Measurements from ENCODE around the gene TDRD12.
"Not testable (repeated sequence)": the region's sequence is repeated elsewhere in the genome, so short reads cannot be mapped to it uniquely, and the experiment has no call there.

TDRD12 gene

DNA sequence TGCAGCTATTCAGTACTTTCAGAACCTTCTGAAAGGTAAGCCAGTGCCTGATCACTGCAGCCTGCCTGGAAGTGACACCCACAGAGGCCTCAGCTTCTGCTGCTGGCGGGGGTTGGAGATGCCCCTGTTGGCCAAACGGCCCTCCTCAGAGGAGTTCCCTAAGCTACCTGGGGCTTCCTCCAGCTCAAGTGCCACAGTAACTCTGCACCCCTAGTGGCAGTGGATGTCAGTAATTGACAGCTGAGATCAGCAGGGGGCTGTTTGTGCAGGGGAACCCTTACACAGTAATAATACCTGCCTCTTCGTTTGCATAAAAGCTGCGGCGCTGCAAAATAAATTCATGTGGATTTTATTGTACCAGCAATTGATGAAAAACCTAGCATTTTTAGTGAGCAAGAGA lies 28.9 kb downstream of the TDRD12 start:
- no peak for DNase-seq

DNA sequence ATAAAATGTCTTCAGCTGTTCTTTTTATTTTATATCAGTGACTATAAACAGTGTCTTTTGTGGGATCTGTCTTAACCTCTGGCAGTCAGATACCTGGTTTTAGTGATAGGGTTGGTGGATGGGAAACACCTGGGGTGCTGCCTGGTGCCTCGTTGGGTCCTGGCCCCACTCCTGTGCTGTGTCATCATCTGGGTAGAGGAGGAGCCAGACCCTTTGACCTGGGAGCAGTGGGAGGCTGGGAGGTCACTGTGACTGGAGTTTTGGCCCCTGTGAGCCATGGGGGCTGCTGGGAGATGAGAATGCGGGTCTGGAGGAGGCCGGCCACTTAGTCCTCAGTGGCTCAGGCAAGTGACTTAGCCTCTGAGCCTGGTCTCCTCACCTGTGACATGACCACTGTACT lies 29.4 kb downstream of the TDRD12 start:
- DNase-seq = no peak

DNA sequence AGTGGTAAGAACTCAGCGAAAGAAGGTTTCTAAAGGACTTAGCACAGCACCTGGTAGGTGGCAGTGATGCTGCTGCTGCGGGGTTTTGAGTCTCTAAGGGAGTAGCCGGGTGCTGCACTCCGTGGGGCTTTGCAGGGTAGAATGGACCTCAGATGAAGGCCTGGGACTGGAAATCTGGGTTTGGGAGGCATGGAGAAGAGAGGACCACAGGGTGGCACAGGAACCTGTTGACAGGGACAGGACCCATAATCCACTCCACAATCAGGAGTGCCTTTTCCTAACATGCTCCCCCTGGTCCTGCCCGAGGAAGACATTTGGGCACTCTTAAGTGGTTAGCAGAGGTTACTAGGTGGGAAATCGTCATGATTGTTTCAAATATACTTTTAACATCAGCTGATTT lies 29.8 kb downstream of the TDRD12 start:
- DNase-seq = no peak

- DNase-seq = no peak
These were observed 31.0 kb downstream of the TDRD12 start for GRCh38 chr19:32750441-32751055.

DNA sequence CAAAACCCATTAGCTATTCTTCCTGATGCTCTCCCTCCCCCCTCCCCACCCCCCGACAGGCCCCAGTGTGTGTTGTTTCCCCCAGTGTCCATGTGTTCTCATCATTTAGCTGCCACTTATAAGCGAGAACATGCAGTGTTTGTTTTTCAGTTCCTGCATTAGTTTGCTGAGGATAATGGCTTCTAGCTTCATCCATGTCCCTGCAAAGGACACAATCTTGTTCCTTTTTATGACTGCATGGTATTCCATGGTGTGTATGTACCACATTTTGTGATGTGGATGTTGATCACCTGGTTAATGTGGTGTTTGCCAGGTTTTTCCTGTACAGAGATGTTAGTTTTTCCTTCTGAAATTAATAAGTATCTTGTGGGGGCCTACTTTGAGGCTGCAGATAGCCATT lies 31.5 kb downstream of the TDRD12 start:
- DNase-seq = no peak

DNA sequence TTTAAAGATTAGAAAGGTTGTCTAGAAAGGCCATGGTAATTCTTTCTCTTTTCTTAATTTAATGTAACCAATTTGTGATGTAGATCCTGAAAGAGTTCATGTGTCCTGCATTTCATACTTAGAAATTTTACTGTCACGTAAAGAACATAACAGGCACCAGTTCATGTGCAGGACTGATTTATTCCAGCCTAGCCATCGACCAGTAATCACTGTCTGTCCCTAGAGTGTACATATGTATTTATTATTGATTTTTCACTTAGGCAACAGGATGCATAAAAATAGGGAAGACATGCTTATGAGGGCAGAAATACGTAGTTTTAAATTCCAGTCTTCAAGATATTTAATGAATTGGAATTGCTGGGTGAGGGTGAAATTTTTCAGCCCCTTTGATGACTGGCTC lies 37.6 kb downstream of the TDRD12 start:
- DNase-seq = no peak

- not testable (repeated sequence) for DNase-seq
These were observed 45.8 kb downstream of the TDRD12 start for GRCh38 chr19:32765365-32765764.

DNA sequence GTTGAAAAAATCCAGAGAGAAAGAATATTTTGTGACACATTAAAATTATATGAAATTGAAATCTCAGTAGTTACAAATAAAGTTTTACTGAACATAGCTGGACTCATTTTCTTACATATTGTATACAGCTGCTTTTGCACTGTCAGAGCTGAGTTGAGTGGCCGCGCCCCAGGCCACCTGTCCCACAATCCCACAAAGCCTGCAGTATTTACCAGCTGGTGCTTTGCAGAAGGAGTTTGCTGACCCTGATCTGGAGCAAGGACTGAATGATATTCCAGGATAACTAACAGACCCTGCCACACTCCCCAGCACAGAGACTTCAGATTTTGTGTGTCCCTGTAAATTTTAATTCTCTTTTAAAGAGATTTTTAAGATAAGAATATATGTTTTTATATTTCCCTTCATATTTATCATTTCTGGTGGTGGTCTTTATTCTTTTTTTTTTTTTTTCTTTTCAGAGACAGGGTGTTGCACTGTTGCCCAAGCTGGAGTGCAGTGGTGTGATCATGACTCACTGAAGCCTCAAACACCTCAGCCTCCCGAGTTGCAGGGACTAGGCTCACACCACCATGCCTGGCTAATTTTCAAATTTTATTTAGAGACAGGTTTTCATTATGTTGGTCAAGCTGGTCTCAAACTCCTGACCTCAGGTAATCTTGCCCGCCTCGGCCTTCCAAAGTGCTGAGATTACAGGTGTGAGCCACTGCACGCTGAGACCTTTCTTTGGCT lies 48.5 kb downstream of the TDRD12 start:
- DNase-seq = no peak

GRCh38 chr19:32771596-32771995 lies 52.0 kb downstream of the TDRD12 start:
- no peak for DNase-seq

DNA sequence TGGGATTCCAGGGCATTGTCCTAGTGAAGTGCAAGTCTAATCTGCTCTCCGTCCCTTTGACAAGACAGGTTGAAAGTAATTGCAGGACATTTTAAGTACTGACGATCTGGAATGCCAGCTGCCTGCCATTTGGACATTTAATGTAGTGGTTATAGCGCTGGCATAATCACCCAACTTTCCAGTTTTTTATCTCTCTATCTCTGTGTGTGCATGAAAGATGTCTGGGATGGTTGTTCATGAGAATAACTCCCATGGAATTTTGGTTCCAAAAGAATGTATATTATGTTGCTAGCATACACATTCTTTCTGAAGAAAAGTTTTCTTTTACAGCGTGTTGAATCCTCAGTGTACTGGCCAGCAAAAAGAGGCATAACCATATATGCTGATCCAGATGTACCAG lies 53.6 kb downstream of the TDRD12 start:
- DNase-seq = no peak

- no peak for DNase-seq
These were observed 59.5 kb downstream of the TDRD12 start for GRCh38 chr19:32779082-32779481.

DNA sequence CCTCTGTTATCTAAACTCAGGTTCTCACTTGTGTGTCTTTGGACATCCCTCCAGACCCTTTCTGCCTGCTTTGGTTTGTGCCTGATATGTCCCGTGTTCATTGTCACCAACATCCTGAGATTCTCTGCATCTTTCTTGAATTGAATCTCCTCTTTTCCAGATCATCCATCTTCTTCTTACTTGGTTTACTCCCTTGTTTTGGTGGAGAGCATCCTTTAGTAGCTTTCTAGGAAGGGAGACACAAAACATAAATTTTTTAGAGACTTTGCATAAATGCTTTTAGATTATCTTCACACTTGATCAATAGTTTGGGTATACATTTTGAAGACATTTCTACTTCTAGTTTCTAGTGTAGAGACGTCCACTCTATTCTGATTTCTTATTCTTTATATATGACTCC lies 61.7 kb downstream of the TDRD12 start:
- DNase-seq = no peak

DNA sequence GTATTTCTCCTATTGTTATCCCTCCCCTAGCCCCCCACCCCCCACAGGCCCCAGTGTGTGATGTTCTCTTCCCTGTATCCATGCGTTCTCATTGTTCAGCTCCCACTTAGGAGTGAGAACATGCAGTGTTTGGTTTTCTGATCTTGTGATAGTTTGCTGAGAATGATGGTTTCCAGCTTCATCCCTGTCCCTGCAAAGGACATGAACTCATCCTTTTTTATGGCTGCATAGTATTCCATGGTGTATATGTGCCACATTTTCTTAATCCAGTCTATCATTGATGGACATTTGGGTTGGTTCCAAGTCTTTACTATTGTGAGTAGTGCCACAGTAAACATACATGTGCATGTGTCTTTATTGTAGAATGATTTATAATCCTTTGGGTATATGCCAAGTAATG lies 62.5 kb downstream of the TDRD12 start:
- not testable (repeated sequence) for DNase-seq

GRCh38 chr19:32787161-32787813 lies 67.7 kb downstream of the TDRD12 start:
- DNase-seq = not testable (repeated sequence)

- DNase-seq = not testable (repeated sequence)
These were observed 68.3 kb downstream of the TDRD12 start for GRCh38 chr19:32787895-32788294.

- DNase-seq = no peak
These were observed 69.9 kb downstream of the TDRD12 start for GRCh38 chr19:32789429-32789828.

DNA sequence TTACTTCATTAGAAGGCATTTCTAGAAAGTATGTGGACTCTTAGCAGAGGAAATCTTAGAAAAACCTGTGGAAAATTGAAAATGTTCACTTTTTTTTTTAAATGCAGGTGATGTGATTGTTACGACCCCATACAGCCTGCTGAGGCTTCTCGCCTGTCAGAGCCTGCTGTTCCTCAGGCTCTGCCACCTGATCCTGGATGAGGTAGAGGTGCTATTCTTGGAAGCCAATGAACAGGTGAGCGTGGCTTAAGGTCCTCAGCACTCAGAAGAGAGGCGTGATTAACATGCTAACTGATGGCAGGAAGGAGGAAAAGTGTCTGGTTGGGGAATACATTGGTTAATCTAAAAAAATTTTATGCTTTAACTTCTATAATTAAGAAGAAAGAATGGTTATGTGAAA lies 78.6 kb downstream of the TDRD12 start:
- no peak for DNase-seq

- no peak for DNase-seq
These were observed 80.6 kb downstream of the TDRD12 start for GRCh38 chr19:32800191-32800590.

DNA sequence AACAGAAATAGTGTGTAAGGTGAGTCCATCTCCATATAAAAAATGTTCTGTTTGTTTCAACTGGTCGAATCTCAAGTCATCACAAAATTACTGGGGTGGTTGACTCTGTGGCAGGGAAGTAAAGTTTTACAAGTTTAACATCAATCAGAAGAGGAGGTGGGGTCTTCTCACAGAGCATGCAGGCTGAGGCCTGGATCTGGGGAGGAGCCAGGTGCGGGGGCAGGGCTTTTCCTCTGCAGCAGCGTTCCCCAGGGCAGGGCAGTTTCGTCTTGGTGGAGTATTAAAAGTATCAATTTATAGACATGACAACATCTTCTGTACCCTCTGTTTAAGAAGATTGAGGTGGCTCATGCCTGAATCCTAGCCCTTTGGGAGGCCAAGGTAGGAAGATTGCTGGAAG lies 81.2 kb downstream of the TDRD12 start:
- DNase-seq = no peak

DNA sequence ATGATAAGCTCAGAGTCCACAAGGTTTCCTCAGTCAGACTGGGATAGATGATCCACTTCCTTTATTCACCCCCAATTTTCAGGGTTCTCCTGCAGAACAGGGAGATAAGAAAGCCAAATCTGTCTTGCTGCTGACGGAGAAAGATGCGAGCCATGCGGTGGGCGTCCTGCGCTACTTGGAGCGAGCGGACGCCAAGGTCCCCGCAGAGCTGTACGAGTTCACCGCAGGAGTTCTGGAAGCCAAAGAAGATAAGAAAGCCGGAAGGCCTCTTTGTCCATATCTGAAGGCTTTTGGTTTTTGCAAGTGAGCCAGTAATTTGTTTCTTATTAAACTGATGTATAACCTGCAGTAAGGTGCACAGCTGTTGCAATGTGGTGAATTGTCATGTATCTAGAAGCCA lies 83.3 kb downstream of the TDRD12 start:
- no peak for DNase-seq

- no peak for DNase-seq
These were observed 88.7 kb downstream of the TDRD12 start for GRCh38 chr19:32808236-32808635.

- no peak for DNase-seq
These were observed 89.7 kb downstream of the TDRD12 start for GRCh38 chr19:32809254-32809653.

DNA sequence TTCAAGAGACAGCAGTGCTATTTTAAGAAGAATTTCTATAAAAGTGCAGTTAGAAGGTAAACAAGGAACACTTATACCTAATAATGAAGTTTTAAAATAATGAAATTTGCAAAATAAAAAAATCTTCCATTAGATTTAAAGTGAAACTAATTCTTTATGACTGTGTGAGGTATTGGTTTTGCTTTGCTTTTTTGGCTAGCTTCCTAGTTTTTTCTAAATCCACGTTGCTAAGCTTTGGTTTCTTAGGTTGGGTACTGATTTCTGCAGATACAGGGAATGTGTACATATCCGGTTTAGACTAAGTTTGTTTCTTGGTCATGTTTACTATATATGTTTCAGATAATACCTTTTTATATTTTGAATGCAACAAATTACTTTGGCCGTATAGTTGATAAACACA lies 90.2 kb downstream of the TDRD12 start:
- no peak for DNase-seq

DNA sequence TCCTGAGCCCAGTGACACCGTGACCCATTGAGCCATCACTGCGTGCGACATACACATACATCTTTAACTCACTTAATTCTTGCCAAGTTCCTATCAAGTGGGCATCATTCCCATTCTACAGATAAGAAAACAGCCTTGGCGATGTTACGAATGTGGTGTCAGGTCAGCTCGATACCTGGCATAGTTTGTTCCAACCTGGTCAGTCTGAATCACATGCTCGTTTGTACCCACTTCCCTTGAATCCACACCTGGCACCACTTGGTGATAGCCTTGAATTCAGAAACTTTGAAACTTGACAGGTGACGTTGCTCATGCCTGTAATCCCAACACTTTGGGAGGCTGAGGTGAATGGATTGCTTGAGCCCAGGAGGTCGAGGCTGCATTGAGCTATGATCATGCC lies 90.9 kb downstream of the TDRD12 start:
- no peak for DNase-seq
